Measurements from ENCODE around the gene MARK4.
"Not testable (repeated sequence)": the region's sequence is repeated elsewhere in the genome, so short reads cannot be mapped to it uniquely, and the experiment has no call there.

Gene MARK4

GRCh38 chr19:45267296-45267695 lies 16.2 kb downstream of the MARK4 start:
- FAIRE-seq (no peak), DNase-seq (ENCODE audit: extremely low spot score, insufficient read length, low read depth) (no peak)

GRCh38 chr19:45269939-45270338 lies 18.9 kb downstream of the MARK4 start:
- not testable (repeated sequence) for DNase-seq (ENCODE audit: extremely low spot score, insufficient read length, low read depth); FAIRE-seq

- DNase-seq (ENCODE audit: extremely low spot score, insufficient read length, low read depth) (no peak), FAIRE-seq (no peak)
Observed at GRCh38 chr19:45271098-45271734, 20.1 kb downstream of the MARK4 start.

GRCh38 chr19:45271735-45272108 lies 20.7 kb downstream of the MARK4 start:
- FAIRE-seq: no peak
- no peak for DNase-seq (ENCODE audit: extremely low spot score, insufficient read length, low read depth)

GRCh38 chr19:45273521-45273855 lies 22.4 kb downstream of the MARK4 start:
- FAIRE-seq (no peak), DNase-seq (ENCODE audit: extremely low spot score, insufficient read length, low read depth) (no peak)

GRCh38 chr19:45275370-45275971 lies 24.4 kb downstream of the MARK4 start:
- FAIRE-seq: no peak
- DNase-seq (ENCODE audit: extremely low spot score, insufficient read length, low read depth): no peak

- no peak for FAIRE-seq
- no peak for DNase-seq (ENCODE audit: extremely low spot score, insufficient read length, low read depth)
Observed at GRCh38 chr19:45276284-45276687, 25.2 kb downstream of the MARK4 start.

GRCh38 chr19:45278087-45278486 lies 27.0 kb downstream of the MARK4 start:
- DNase-seq (ENCODE audit: extremely low spot score, insufficient read length, low read depth) (no peak), FAIRE-seq (no peak)

GRCh38 chr19:45279587-45280192 lies 28.6 kb downstream of the MARK4 start:
- FAIRE-seq (no peak), DNase-seq (ENCODE audit: extremely low spot score, insufficient read length, low read depth) (no peak)

- FAIRE-seq (no peak), DNase-seq (ENCODE audit: extremely low spot score, insufficient read length, low read depth) (no peak)
Observed at GRCh38 chr19:45280471-45280961, 29.4 kb downstream of the MARK4 start.

GRCh38 chr19:45283443-45284033 lies 32.5 kb downstream of the MARK4 start:
- no peak for DNase-seq (ENCODE audit: extremely low spot score, insufficient read length, low read depth)
- peak; percentile 68 for FAIRE-seq

GRCh38 chr19:45290381-45290931 lies 39.4 kb downstream of the MARK4 start:
- DNase-seq (ENCODE audit: extremely low spot score, insufficient read length, low read depth) (no peak), FAIRE-seq (no peak)

- DNase-seq (ENCODE audit: extremely low spot score, insufficient read length, low read depth) (no peak), FAIRE-seq (no peak)
Observed at GRCh38 chr19:45291834-45292233, 40.8 kb downstream of the MARK4 start.

GRCh38 chr19:45293682-45294081 lies 42.6 kb downstream of the MARK4 start:
- DNase-seq (ENCODE audit: extremely low spot score, insufficient read length, low read depth): no peak
- FAIRE-seq: no peak

- DNase-seq (ENCODE audit: extremely low spot score, insufficient read length, low read depth) (no peak), FAIRE-seq (no peak)
Observed at GRCh38 chr19:45294291-45295029, 43.4 kb downstream of the MARK4 start.

- DNase-seq (ENCODE audit: extremely low spot score, insufficient read length, low read depth) (no peak), FAIRE-seq (no peak)
Observed at GRCh38 chr19:45295873-45296272, 44.8 kb downstream of the MARK4 start.

- DNase-seq (ENCODE audit: extremely low spot score, insufficient read length, low read depth) (no peak), FAIRE-seq (no peak)
Observed at GRCh38 chr19:45296355-45296754, 45.3 kb downstream of the MARK4 start.

GRCh38 chr19:45297674-45298073 lies 46.6 kb downstream of the MARK4 start:
- DNase-seq (ENCODE audit: extremely low spot score, insufficient read length, low read depth): no peak
- no peak for FAIRE-seq

- no peak for FAIRE-seq
Observed at GRCh38 chr19:45298264-45298663, 47.2 kb downstream of the MARK4 start.

GRCh38 chr19:45299719-45300118 lies 48.6 kb downstream of the MARK4 start:
- FAIRE-seq: no peak
- no peak for DNase-seq (ENCODE audit: extremely low spot score, insufficient read length, low read depth)

More at GRCh38 chr19:45298264-45298663, 47.2 kb downstream of the MARK4 start:
- no peak for DNase-seq (ENCODE audit: extremely low spot score, insufficient read length, low read depth)

Data from GM18507 (cell line).